Mesendoderm (in vitro differentiated cells): Measurements from ENCODE around the gene GPD1L.

ENCODE experiments used
- DNase-seq: peaks from one replicate; pipeline ENCODE4 v3.0.0; 2013
- H2AK5ac ChIP-seq: 2 replicates; pipeline ENCODE4 v1.6.1; 2013; ENCODE audit warnings: low read length, inconsistent platforms
- H2BK120ac ChIP-seq: 2 replicates; pipeline ENCODE4 v1.6.1; 2013; ENCODE audit warnings: low read depth, mild to moderate bottlenecking, low read length, moderate library complexity, mixed read lengths
- H2BK15ac ChIP-seq: replicated peaks from 2 replicates; pipeline ENCODE4 v1.6.1; 2013; ENCODE audit warnings: low read depth, mild to moderate bottlenecking, moderate library complexity
- H2BK5ac ChIP-seq: 2 replicates; pipeline ENCODE4 v1.6.1; 2013; ENCODE audit warnings: low read length, inconsistent platforms
- H3K18ac ChIP-seq: 2 replicates; pipeline ENCODE4 v1.6.1; 2013; ENCODE audit warnings: mild to moderate bottlenecking, low read length, mixed read lengths
- H3K23ac ChIP-seq: one replicate; pipeline ENCODE4 v1.6.1; 2013; ENCODE audit warnings: low read length
- H3K27ac ChIP-seq: 2 replicates; pipeline ENCODE4 v1.5.1; 2013; ENCODE audit warnings: low read depth, mild to moderate bottlenecking, inconsistent platforms, low read length, moderate library complexity
- H3K27me3 ChIP-seq: 2 replicates; pipeline ENCODE4 v1.6.1; 2013; ENCODE audit warnings: low read length, control low read depth, mild to moderate bottlenecking, inconsistent platforms; ENCODE audit not compliant: insufficient read depth, poor library complexity
- H3K36me3 ChIP-seq: 2 replicates; pipeline ENCODE4 v1.6.1; 2013; ENCODE audit warnings: low read length, inconsistent platforms; ENCODE audit not compliant: control insufficient read depth, insufficient read depth
- H3K4ac ChIP-seq: one replicate; pipeline ENCODE4 v1.6.1; 2013; ENCODE audit warnings: low read depth, mild to moderate bottlenecking, low read length, moderate library complexity
- H3K4me1 ChIP-seq: 2 replicates; pipeline ENCODE4 v1.6.1; 2013; ENCODE audit warnings: low read depth, low read length, inconsistent platforms; ENCODE audit not compliant: control insufficient read depth
- H3K4me2 ChIP-seq: 2 replicates; pipeline ENCODE4 v1.6.1; 2013; ENCODE audit warnings: low read length
- H3K4me3 ChIP-seq: 2 replicates; pipeline ENCODE4 v1.5.1; 2013; ENCODE audit warnings: mild to moderate bottlenecking, low read length
- H3K56ac ChIP-seq: one replicate; pipeline ENCODE4 v1.6.1; 2013; ENCODE audit warnings: low read length
- H3K79me1 ChIP-seq: 2 replicates; pipeline ENCODE4 v1.6.1; 2013; ENCODE audit warnings: low read length, inconsistent platforms
- H3K79me2 ChIP-seq: 2 replicates; pipeline ENCODE4 v1.6.1; 2013; ENCODE audit warnings: mild to moderate bottlenecking, low read length; ENCODE audit not compliant: control insufficient read depth, insufficient read depth
- H3K9ac ChIP-seq: 2 replicates; pipeline ENCODE4 v1.6.1; 2013; ENCODE audit warnings: low read length, inconsistent platforms
- H4K5ac ChIP-seq: one replicate; pipeline ENCODE4 v1.6.1; 2013; ENCODE audit warnings: low read length
- H4K8ac ChIP-seq: one replicate; pipeline ENCODE4 v1.6.1; 2013; ENCODE audit warnings: low read depth, mild to moderate bottlenecking, control low read depth, low read length, moderate library complexity
- WGBS: extraction: QIAGEN DNeasy Blood & Tissue Kit; methylation state at CpG from one replicate; pipeline ENCODE4 v1.1.7; 2013; ENCODE audit warnings: low lambda C conversion rate, missing lambda C conversion rate; ENCODE audit not compliant: insufficient coverage; ENCODE audit errors: extremely low coverage; 5-methylcytosine and 5-hydroxymethylcytosine counted together

The GPD1L gene

GRCh38 chr3:32076566-32076965 lies 29.9 kb upstream of the GPD1L start:
- H2BK120ac ChIP-seq, result no peak overlapping the region

GRCh38 chr3:32077260-32078084 lies 28.9 kb upstream of the GPD1L start:
- Histone ChIP-seq H3K18ac (no peak overlapping the region), H3K4me2 (no peak overlapping the region), H3K9ac (no peak overlapping the region), H3K23ac (no peak overlapping the region), H2BK5ac (no peak overlapping the region), H2AK5ac (no peak overlapping the region), H3K4me1 (no peaks in the 10 kb centered on the region), H3K4me3 (no peak overlapping the region), H3K56ac (no peak overlapping the region), H3K4ac (no peak overlapping the region), H3K79me1 (no peaks in the 10 kb centered on the region), H3K36me3 (no peaks in the 10 kb centered on the region), H2BK15ac (no peak overlapping the region), H3K27me3 (no peaks in the 10 kb centered on the region), H4K8ac (no peak overlapping the region), H2BK120ac (no peak overlapping the region), H3K27ac (no peak overlapping the region), H3K79me2 (no peaks in the 10 kb centered on the region), H4K5ac (no peak overlapping the region)
- no peak for DNase-seq
- no CpG with 5 or more reads among the region's 14 CpGs for WGBS

More at GRCh38 chr3:32076566-32076965, 29.9 kb upstream of the GPD1L start:
- H2BK15ac ChIP-seq, result no peak overlapping the region
- no peak overlapping the region for H3K56ac ChIP-seq
- H2BK5ac ChIP-seq, result no peak overlapping the region
- no peak overlapping the region for H2AK5ac ChIP-seq
- no peak overlapping the region for H3K23ac ChIP-seq
- no peak overlapping the region for H3K9ac ChIP-seq
- no peaks in the 10 kb centered on the region for H3K4me1 ChIP-seq
- H4K8ac ChIP-seq, result no peak overlapping the region
- no peaks in the 10 kb centered on the region for H3K27me3 ChIP-seq
- no CpG with 5 or more reads among the region's 3 CpGs for WGBS
- DNase-seq, result no peak
- no peak overlapping the region for H3K18ac ChIP-seq
- no peak overlapping the region for H3K4me3 ChIP-seq
- H3K79me1 ChIP-seq, result no peaks in the 10 kb centered on the region
- no peak overlapping the region for H3K4me2 ChIP-seq
- H3K27ac ChIP-seq, result no peak overlapping the region
- H3K36me3 ChIP-seq, result no peaks in the 10 kb centered on the region
- no peak overlapping the region for H4K5ac ChIP-seq
- H3K79me2 ChIP-seq, result no peaks in the 10 kb centered on the region
- H3K4ac ChIP-seq, result no peak overlapping the region

GRCh38 chr3:32078085-32078634 lies 28.3 kb upstream of the GPD1L start:
- Histone ChIP-seq H4K5ac (no peak overlapping the region), H2BK5ac (no peak overlapping the region), H2BK120ac (no peak overlapping the region), H3K56ac (no peak overlapping the region), H4K8ac (no peak overlapping the region), H3K36me3 (no peaks in the 10 kb centered on the region), H3K9ac (no peak overlapping the region), H3K79me1 (no peaks in the 10 kb centered on the region), H3K4me2 (no peak overlapping the region), H3K23ac (no peak overlapping the region), H3K4me1 (no peaks in the 10 kb centered on the region), H3K27me3 (no peaks in the 10 kb centered on the region), H2BK15ac (no peak overlapping the region), H2AK5ac (no peak overlapping the region), H3K4ac (no peak overlapping the region), H3K4me3 (no peak overlapping the region), H3K79me2 (no peaks in the 10 kb centered on the region), H3K27ac (no peak overlapping the region), H3K18ac (no peak overlapping the region)
- WGBS, result no CpG with 5 or more reads among the region's 3 CpGs
- DNase-seq, result no peak

- Histone ChIP-seq H3K56ac (no peak overlapping the region), H3K27me3 (no peaks in the 10 kb centered on the region), H3K79me2 (no peaks in the 10 kb centered on the region), H3K79me1 (no peaks in the 10 kb centered on the region), H2AK5ac (no peak overlapping the region), H4K5ac (no peak overlapping the region), H3K9ac (no peak overlapping the region), H3K23ac (no peak overlapping the region), H3K36me3 (no peaks in the 10 kb centered on the region), H2BK5ac (no peak overlapping the region), H3K18ac (no peak overlapping the region), H3K4ac (no peak overlapping the region), H4K8ac (no peak overlapping the region), H3K27ac (no peak overlapping the region), H2BK120ac (no peak overlapping the region), H2BK15ac (no peak overlapping the region), H3K4me1 (no peaks in the 10 kb centered on the region), H3K4me3 (no peak overlapping the region), H3K4me2 (no peak overlapping the region)
- DNase-seq, result no peak
These were observed 27.6 kb upstream of the GPD1L start for GRCh38 chr3:32078864-32079263.

- H3K56ac ChIP-seq, result no peak overlapping the region
- H3K4me1 ChIP-seq, result no peaks in the 10 kb centered on the region
- no peak overlapping the region for H3K23ac ChIP-seq
- H3K36me3 ChIP-seq, result no peaks in the 10 kb centered on the region
- H3K79me2 ChIP-seq, result no peaks in the 10 kb centered on the region
- no peak overlapping the region for H4K8ac ChIP-seq
- no peaks in the 10 kb centered on the region for H3K79me1 ChIP-seq
- WGBS, result no CpG with 5 or more reads among the region's 3 CpGs
- H3K27ac ChIP-seq, result no peak overlapping the region
- H3K18ac ChIP-seq, result no peak overlapping the region
- H2BK120ac ChIP-seq, result no peak overlapping the region
- no peak overlapping the region for H2BK15ac ChIP-seq
- no peaks in the 10 kb centered on the region for H3K27me3 ChIP-seq
- DNase-seq, result no peak
- no peak overlapping the region for H2BK5ac ChIP-seq
- H3K4me3 ChIP-seq, result no peak overlapping the region
- no peak overlapping the region for H4K5ac ChIP-seq
- no peak overlapping the region for H3K9ac ChIP-seq
- H3K4me2 ChIP-seq, result no peak overlapping the region
- H3K4ac ChIP-seq, result no peak overlapping the region
- no peak overlapping the region for H2AK5ac ChIP-seq
These were observed 23.7 kb upstream of the GPD1L start for GRCh38 chr3:32082721-32083120.
